WTC11 (cell line): ENCODE measurements around the gene POC1A. TPM values are rescaled to one million over a fixed set of nuclear protein-coding genes. Genes with fewer than 3 reads are reported as not detected.

Experiments
- ATAC-seq: fragments of 200-7000 bp; cut with Tn5 transposase; 2 replicates; pipeline ENCODE4 v1.10.0; 2021; ENCODE audit warnings: mild to moderate bottlenecking, moderate library complexity
- CTCF ChIA-PET: fragments of 300-600 bp; sonication (Branson Sonifier 250); formaldehyde crosslinking; loops from one replicate; lab custom pipeline; 2021; ENCODE audit warnings: antibody characterized with exemption; lab: Charles Lee
- POLR2A ChIA-PET: fragments of 350-600 bp; sonication (Branson Sonifier 250); formaldehyde crosslinking; loops from one replicate; lab custom pipeline; 2021; ENCODE audit warnings: antibody characterized with exemption; lab: Charles Lee
- DNase-seq: peaks from one replicate; pipeline ENCODE4 v3.0.0; 2021; ENCODE audit warnings: low spot score
- H3K27ac Mint-ChIP-seq: 2 replicates; pipeline ENCODE4 v1.8.0; 2021; ENCODE audit warnings: mixed read lengths
- H3K27me3 Mint-ChIP-seq: 2 replicates; pipeline ENCODE4 v1.8.0; 2021; ENCODE audit warnings: low read depth, mild to moderate bottlenecking, moderate library complexity, mixed read lengths
- H3K36me3 Mint-ChIP-seq: 2 replicates; pipeline ENCODE4 v1.8.0; 2021; ENCODE audit warnings: mixed read lengths
- H3K4me1 Mint-ChIP-seq: 2 replicates; pipeline ENCODE4 v1.8.0; 2022; ENCODE audit warnings: mixed read lengths
- H3K4me3 Mint-ChIP-seq: 2 replicates; pipeline ENCODE4 v1.8.0; 2021; ENCODE audit warnings: mild to moderate bottlenecking, moderate library complexity, mixed read lengths
- H3K9me3 Mint-ChIP-seq: 2 replicates; pipeline ENCODE4 v1.8.0; 2021; ENCODE audit warnings: mixed read lengths
- ATF1 ChIP-seq: sonication (generic); formaldehyde crosslinking; IDR thresholded peaks from 2 replicates; pipeline ENCODE4 v1.8.1; 2023; ENCODE audit warnings: mild to moderate bottlenecking, moderate library complexity, missing genetic modification reagents
- CREM ChIP-seq: sonication (generic); formaldehyde crosslinking; IDR thresholded peaks from 2 replicates; pipeline ENCODE4 v1.8.1; 2022; ENCODE audit warnings: mild to moderate bottlenecking, missing genetic modification reagents, moderate library complexity
- FOXP1 ChIP-seq: sonication (generic); formaldehyde crosslinking; IDR thresholded peaks from 2 replicates; pipeline ENCODE4 v1.8.0; 2022; ENCODE audit warnings: missing genetic modification reagents, mild to moderate bottlenecking, moderate library complexity, borderline replicate concordance
- GTF2I ChIP-seq: fragments of 250-450 bp; sonication (Bioruptor Pico); conservative IDR thresholded peaks from 2 replicates; pipeline ENCODE4 v1.4.0; 2021; ENCODE audit warnings: mild to moderate bottlenecking
- JAZF1 ChIP-seq: fragments of 250-450 bp; sonication (Bioruptor Pico); IDR thresholded peaks from 2 replicates; pipeline ENCODE4 v1.9.0; 2021; ENCODE audit warnings: moderate library complexity, mild to moderate bottlenecking, inconsistent platforms
- JUN ChIP-seq: sonication (generic); formaldehyde crosslinking; IDR thresholded peaks from 2 replicates; pipeline ENCODE4 v1.8.0; 2023; ENCODE audit warnings: mild to moderate bottlenecking, missing genetic modification reagents
- MXD4 ChIP-seq: fragments of 250-450 bp; sonication (Bioruptor Pico); IDR thresholded peaks from 2 replicates; pipeline ENCODE4 v1.8.0; 2021; ENCODE audit warnings: mild to moderate bottlenecking, moderate library complexity, borderline replicate concordance
- NR1H2 ChIP-seq: sonication (generic); formaldehyde crosslinking; IDR thresholded peaks from 2 replicates; pipeline ENCODE4 v1.9.0; 2021; ENCODE audit warnings: mild to moderate bottlenecking, moderate library complexity, missing genetic modification reagents
- OVOL2 ChIP-seq: fragments of 250-450 bp; sonication (Bioruptor Pico); IDR thresholded peaks from 2 replicates; pipeline ENCODE4 v1.9.0; 2021; ENCODE audit warnings: mild to moderate bottlenecking, borderline replicate concordance
- ZBTB21 ChIP-seq: sonication (generic); formaldehyde crosslinking; IDR thresholded peaks from 2 replicates; pipeline ENCODE4 v1.8.1; 2023; ENCODE audit warnings: mild to moderate bottlenecking, missing genetic modification reagents, borderline replicate concordance
- ZNF263 ChIP-seq: sonication (generic); formaldehyde crosslinking; IDR thresholded peaks from 2 replicates; pipeline ENCODE4 v1.8.1; 2022; ENCODE audit warnings: low read depth, mild to moderate bottlenecking, moderate library complexity, missing genetic modification reagents
- ZNF281 ChIP-seq: sonication (generic); formaldehyde crosslinking; IDR thresholded peaks from 2 replicates; pipeline ENCODE4 v1.8.0; 2023; ENCODE audit warnings: mild to moderate bottlenecking, missing genetic modification reagents
- ZNF317 ChIP-seq: sonication (generic); formaldehyde crosslinking; IDR thresholded peaks from 2 replicates; pipeline ENCODE4 v1.8.1; 2023; ENCODE audit warnings: low read depth, mild to moderate bottlenecking, moderate library complexity, missing genetic modification reagents, borderline replicate concordance
- ZNF423 ChIP-seq: fragments of 250-450 bp; sonication (Bioruptor Pico); IDR thresholded peaks from 2 replicates; pipeline ENCODE4 v2.1.2; 2022; ENCODE audit warnings: mild to moderate bottlenecking, moderate library complexity
- total RNA-seq: library from RNA; stranded (reverse); gene quantifications from 3 replicates; pipeline ENCODE4 v1.2.3, GENCODE V29; 2021
- TF ChIP-seq, protein P1 (sequence below): fragments of 250-450 bp; sonication (Bioruptor Pico); IDR thresholded peaks from 2 replicates; pipeline ENCODE4 v1.9.0; 2021; ENCODE audit warnings: moderate library complexity, mild to moderate bottlenecking, inconsistent platforms, borderline replicate concordance
- TF ChIP-seq, protein P2 (sequence below): sonication (generic); formaldehyde crosslinking; IDR thresholded peaks from 2 replicates; pipeline ENCODE4 v1.8.0; 2022; ENCODE audit warnings: mild to moderate bottlenecking, missing genetic modification reagents
- TF ChIP-seq, protein P3 (sequence below): sonication (generic); formaldehyde crosslinking; IDR thresholded peaks from 2 replicates; pipeline ENCODE4 v1.8.0; 2022; ENCODE audit warnings: missing genetic modification reagents
- TF ChIP-seq, protein P4 (sequence below): sonication (generic); formaldehyde crosslinking; IDR thresholded peaks from 2 replicates; pipeline ENCODE4 v1.8.1; 2022; ENCODE audit warnings: mild to moderate bottlenecking, moderate library complexity, missing genetic modification reagents
- TF ChIP-seq, protein P5 (sequence below): fragments of 250-450 bp; sonication (Bioruptor Pico); IDR thresholded peaks from 2 replicates; pipeline ENCODE4 v1.9.0; 2021; ENCODE audit warnings: mild to moderate bottlenecking, borderline replicate concordance
- TF ChIP-seq, protein P6 (sequence below): fragments of 250-450 bp; sonication (Bioruptor Pico); IDR thresholded peaks from 2 replicates; pipeline ENCODE4 v1.8.0; 2021; ENCODE audit warnings: mild to moderate bottlenecking

POC1A gene
- total RNA-seq, 1 experiment from 2014 or later, result 31.3 TPM

- Mint-ChIP-seq H3K9me3 (no peaks in the 10 kb centered on the region), H3K27me3 (no peaks in the 10 kb centered on the region), H3K27ac (no peak overlapping the region), H3K36me3 (peaks cover under 1% of the 10 kb centered on the region; the same call in 1 of the 2 replicates), H3K4me1 (no peaks in the 10 kb centered on the region), H3K4me3 (no peak overlapping the region)
- no peak for ATAC-seq
- no peak for DNase-seq
- TF ChIP-seq ZBTB21 (CRISPR knock-in tag), result no peak
- TF ChIP-seq ZNF281 (CRISPR knock-in tag), result no peak
- TF ChIP-seq CREM (CRISPR knock-in tag), result no peak
- no peak for TF ChIP-seq ZNF317 (CRISPR knock-in tag)
- TF ChIP-seq, protein P1, sequence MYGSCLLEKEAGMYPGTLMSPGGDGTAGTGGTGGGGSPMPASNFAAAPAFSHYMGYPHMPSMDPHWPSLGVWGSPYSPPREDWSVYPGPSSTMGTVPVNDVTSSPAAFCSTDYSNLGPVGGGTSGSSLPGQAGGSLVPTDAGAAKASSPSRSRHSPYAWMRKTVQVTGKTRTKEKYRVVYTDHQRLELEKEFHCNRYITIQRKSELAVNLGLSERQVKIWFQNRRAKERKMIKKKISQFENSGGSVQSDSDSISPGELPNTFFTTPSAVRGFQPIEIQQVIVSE (CRISPR knock-in tag), result no peak
- TF ChIP-seq, protein P2, sequence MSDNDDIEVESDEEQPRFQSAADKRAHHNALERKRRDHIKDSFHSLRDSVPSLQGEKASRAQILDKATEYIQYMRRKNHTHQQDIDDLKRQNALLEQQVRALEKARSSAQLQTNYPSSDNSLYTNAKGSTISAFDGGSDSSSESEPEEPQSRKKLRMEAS (CRISPR knock-in tag), result no peak
- TF ChIP-seq JAZF1 (CRISPR knock-in tag), result no peak
- TF ChIP-seq, protein P3, sequence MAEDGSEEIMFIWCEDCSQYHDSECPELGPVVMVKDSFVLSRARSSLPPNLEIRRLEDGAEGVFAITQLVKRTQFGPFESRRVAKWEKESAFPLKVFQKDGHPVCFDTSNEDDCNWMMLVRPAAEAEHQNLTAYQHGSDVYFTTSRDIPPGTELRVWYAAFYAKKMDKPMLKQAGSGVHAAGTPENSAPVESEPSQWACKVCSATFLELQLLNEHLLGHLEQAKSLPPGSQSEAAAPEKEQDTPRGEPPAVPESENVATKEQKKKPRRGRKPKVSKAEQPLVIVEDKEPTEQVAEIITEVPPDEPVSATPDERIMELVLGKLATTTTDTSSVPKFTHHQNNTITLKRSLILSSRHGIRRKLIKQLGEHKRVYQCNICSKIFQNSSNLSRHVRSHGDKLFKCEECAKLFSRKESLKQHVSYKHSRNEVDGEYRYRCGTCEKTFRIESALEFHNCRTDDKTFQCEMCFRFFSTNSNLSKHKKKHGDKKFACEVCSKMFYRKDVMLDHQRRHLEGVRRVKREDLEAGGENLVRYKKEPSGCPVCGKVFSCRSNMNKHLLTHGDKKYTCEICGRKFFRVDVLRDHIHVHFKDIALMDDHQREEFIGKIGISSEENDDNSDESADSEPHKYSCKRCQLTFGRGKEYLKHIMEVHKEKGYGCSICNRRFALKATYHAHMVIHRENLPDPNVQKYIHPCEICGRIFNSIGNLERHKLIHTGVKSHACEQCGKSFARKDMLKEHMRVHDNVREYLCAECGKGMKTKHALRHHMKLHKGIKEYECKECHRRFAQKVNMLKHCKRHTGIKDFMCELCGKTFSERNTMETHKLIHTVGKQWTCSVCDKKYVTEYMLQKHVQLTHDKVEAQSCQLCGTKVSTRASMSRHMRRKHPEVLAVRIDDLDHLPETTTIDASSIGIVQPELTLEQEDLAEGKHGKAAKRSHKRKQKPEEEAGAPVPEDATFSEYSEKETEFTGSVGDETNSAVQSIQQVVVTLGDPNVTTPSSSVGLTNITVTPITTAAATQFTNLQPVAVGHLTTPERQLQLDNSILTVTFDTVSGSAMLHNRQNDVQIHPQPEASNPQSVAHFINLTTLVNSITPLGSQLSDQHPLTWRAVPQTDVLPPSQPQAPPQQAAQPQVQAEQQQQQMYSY, result no peak
- TF ChIP-seq JUN, result no peak
- no peak for TF ChIP-seq GTF2I
- TF ChIP-seq, protein P4, sequence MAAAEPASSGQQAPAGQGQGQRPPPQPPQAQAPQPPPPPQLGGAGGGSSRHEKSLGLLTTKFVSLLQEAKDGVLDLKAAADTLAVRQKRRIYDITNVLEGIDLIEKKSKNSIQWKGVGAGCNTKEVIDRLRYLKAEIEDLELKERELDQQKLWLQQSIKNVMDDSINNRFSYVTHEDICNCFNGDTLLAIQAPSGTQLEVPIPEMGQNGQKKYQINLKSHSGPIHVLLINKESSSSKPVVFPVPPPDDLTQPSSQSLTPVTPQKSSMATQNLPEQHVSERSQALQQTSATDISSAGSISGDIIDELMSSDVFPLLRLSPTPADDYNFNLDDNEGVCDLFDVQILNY (CRISPR knock-in tag), result no peak
- TF ChIP-seq, protein P5, sequence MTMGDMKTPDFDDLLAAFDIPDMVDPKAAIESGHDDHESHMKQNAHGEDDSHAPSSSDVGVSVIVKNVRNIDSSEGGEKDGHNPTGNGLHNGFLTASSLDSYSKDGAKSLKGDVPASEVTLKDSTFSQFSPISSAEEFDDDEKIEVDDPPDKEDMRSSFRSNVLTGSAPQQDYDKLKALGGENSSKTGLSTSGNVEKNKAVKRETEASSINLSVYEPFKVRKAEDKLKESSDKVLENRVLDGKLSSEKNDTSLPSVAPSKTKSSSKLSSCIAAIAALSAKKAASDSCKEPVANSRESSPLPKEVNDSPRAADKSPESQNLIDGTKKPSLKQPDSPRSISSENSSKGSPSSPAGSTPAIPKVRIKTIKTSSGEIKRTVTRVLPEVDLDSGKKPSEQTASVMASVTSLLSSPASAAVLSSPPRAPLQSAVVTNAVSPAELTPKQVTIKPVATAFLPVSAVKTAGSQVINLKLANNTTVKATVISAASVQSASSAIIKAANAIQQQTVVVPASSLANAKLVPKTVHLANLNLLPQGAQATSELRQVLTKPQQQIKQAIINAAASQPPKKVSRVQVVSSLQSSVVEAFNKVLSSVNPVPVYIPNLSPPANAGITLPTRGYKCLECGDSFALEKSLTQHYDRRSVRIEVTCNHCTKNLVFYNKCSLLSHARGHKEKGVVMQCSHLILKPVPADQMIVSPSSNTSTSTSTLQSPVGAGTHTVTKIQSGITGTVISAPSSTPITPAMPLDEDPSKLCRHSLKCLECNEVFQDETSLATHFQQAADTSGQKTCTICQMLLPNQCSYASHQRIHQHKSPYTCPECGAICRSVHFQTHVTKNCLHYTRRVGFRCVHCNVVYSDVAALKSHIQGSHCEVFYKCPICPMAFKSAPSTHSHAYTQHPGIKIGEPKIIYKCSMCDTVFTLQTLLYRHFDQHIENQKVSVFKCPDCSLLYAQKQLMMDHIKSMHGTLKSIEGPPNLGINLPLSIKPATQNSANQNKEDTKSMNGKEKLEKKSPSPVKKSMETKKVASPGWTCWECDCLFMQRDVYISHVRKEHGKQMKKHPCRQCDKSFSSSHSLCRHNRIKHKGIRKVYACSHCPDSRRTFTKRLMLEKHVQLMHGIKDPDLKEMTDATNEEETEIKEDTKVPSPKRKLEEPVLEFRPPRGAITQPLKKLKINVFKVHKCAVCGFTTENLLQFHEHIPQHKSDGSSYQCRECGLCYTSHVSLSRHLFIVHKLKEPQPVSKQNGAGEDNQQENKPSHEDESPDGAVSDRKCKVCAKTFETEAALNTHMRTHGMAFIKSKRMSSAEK (CRISPR knock-in tag), result no peak
- TF ChIP-seq, protein P6, sequence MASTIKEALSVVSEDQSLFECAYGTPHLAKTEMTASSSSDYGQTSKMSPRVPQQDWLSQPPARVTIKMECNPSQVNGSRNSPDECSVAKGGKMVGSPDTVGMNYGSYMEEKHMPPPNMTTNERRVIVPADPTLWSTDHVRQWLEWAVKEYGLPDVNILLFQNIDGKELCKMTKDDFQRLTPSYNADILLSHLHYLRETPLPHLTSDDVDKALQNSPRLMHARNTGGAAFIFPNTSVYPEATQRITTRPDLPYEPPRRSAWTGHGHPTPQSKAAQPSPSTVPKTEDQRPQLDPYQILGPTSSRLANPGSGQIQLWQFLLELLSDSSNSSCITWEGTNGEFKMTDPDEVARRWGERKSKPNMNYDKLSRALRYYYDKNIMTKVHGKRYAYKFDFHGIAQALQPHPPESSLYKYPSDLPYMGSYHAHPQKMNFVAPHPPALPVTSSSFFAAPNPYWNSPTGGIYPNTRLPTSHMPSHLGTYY (CRISPR knock-in tag), result no peak
- TF ChIP-seq ZNF263, result no peak
- no peak for TF ChIP-seq FOXP1 (CRISPR knock-in tag)
- TF ChIP-seq ATF1 (CRISPR knock-in tag), result no peak
- no peak for TF ChIP-seq NR1H2 (CRISPR knock-in tag)
- no peak for TF ChIP-seq OVOL2 (CRISPR knock-in tag)
- no peak for TF ChIP-seq ZNF423 (CRISPR knock-in tag)
- TF ChIP-seq MXD4 (CRISPR knock-in tag), result no peak
- CTCF ChIA-PET, result interaction anchor here (0.7 to 4.3 kb wide), 5 partner anchors 33 to 123 kb away, joined by 3 to 37 read pairs (median 5); no protein-coding TSS in a partner anchor
- POLR2A ChIA-PET, result interaction anchor here (1.5 kb wide), 1 partner anchor 29 kb away, joined by 4 read pairs; no protein-coding TSS in a partner anchor
Observed at GRCh38 chr3:52086461-52086860, 67.8 kb downstream of the POC1A start.
